H9 (cell line): ENCODE data around the gene NUP205. TPM values are rescaled to one million over a fixed set of nuclear protein-coding genes. Genes with fewer than 3 reads are reported as not detected.

Experiments
- DNase-seq: peaks from one replicate; pipeline ENCODE4 v3.0.0-alpha.2; 2017
- H2AFZ ChIP-seq: one replicate; pipeline ENCODE4 v1.6.1; 2013; ENCODE audit warnings: mild to moderate bottlenecking, low read length, control low read depth, moderate library complexity
- H2AK5ac ChIP-seq: 2 replicates; pipeline ENCODE4 v1.6.1; 2013; ENCODE audit warnings: low read length, control low read depth, mixed read lengths; ENCODE audit not compliant: insufficient read length
- H2BK120ac ChIP-seq: one replicate; pipeline ENCODE4 v1.6.1; 2013; ENCODE audit warnings: low read depth, mild to moderate bottlenecking, low read length, control low read depth, inconsistent platforms; ENCODE audit not compliant: poor library complexity, severe bottlenecking
- H2BK12ac ChIP-seq: 2 replicates; pipeline ENCODE4 v1.6.1; 2013; ENCODE audit warnings: low read length, control low read depth, mixed read lengths, low read depth; ENCODE audit not compliant: insufficient read length
- H2BK15ac ChIP-seq: 2 replicates; pipeline ENCODE4 v1.6.1; 2013; ENCODE audit warnings: low read depth, low read length, control low read depth
- H2BK20ac ChIP-seq: one replicate; pipeline ENCODE4 v1.6.1; 2013; ENCODE audit warnings: low read depth, mild to moderate bottlenecking, low read length, control low read depth, inconsistent platforms; ENCODE audit not compliant: poor library complexity, severe bottlenecking
- H2BK5ac ChIP-seq: 2 replicates; pipeline ENCODE4 v1.6.1; 2013; ENCODE audit warnings: low read length, control low read depth, mixed read lengths; ENCODE audit not compliant: insufficient read length
- H3K14ac ChIP-seq: 2 replicates; pipeline ENCODE4 v1.6.1; 2013; ENCODE audit warnings: low read length, control low read depth; ENCODE audit not compliant: insufficient read depth
- H3K18ac ChIP-seq: 2 replicates; pipeline ENCODE4 v1.6.1; 2013; ENCODE audit warnings: low read depth, mild to moderate bottlenecking, mixed read lengths, low read length, control low read depth; ENCODE audit not compliant: insufficient read length
- H3K23ac ChIP-seq: 2 replicates; pipeline ENCODE4 v1.6.1; 2013; ENCODE audit warnings: low read length, control low read depth, mixed read lengths, low read depth; ENCODE audit not compliant: insufficient read length
- H3K23me2 ChIP-seq: 2 replicates; pipeline ENCODE4 v1.6.1; 2013; ENCODE audit warnings: low read depth, mild to moderate bottlenecking, mixed read lengths, low read length, control low read depth; ENCODE audit not compliant: insufficient read length, poor library complexity, severe bottlenecking
- H3K27ac ChIP-seq: 2 replicates; pipeline ENCODE4 v1.5.1; 2013; ENCODE audit warnings: low read length, control low read depth, mixed read lengths, low read depth; ENCODE audit not compliant: insufficient read length
- H3K27me3 ChIP-seq: 2 replicates; pipeline ENCODE4 v1.6.1; 2013; ENCODE audit warnings: low read length, control low read depth, inconsistent platforms; ENCODE audit not compliant: insufficient read depth
- H3K4ac ChIP-seq: 2 replicates; pipeline ENCODE4 v1.6.1; 2013; ENCODE audit warnings: low read depth, mild to moderate bottlenecking, control low read depth, inconsistent platforms, low read length, moderate library complexity
- H3K4me1 ChIP-seq: 2 replicates; pipeline ENCODE4 v1.6.1; 2013; ENCODE audit warnings: low read length, control low read depth, inconsistent platforms; ENCODE audit not compliant: insufficient read depth
- H3K4me2 ChIP-seq: 2 replicates; pipeline ENCODE4 v1.6.1; 2013; ENCODE audit warnings: low read length, control low read depth, mixed read lengths; ENCODE audit not compliant: insufficient read length, insufficient read depth
- H3K56ac ChIP-seq: 2 replicates; pipeline ENCODE4 v1.6.1; 2013; ENCODE audit warnings: low read depth, mild to moderate bottlenecking, mixed read lengths, low read length, control low read depth; ENCODE audit not compliant: insufficient read length
- H3K79me1 ChIP-seq: 2 replicates; pipeline ENCODE4 v1.6.1; 2013; ENCODE audit warnings: low read depth, mild to moderate bottlenecking, moderate library complexity, low read length, control low read depth, inconsistent platforms; ENCODE audit not compliant: insufficient read depth, poor library complexity, severe bottlenecking
- H3K79me2 ChIP-seq: 2 replicates; pipeline ENCODE4 v1.6.1; 2013; ENCODE audit warnings: low read length, control low read depth, inconsistent platforms; ENCODE audit not compliant: insufficient read depth
- H3K9ac ChIP-seq: 2 replicates; pipeline ENCODE4 v1.6.1; 2013; ENCODE audit warnings: low read length, control low read depth, mixed read lengths; ENCODE audit not compliant: insufficient read length; ENCODE audit errors: extremely low read depth
- H3K9me3 ChIP-seq: one replicate; pipeline ENCODE4 v1.6.1; 2013; ENCODE audit warnings: low read depth, low read length, inconsistent platforms; ENCODE audit not compliant: control insufficient read depth
- H3T11ph ChIP-seq: one replicate; pipeline ENCODE4 v1.6.1; 2013; ENCODE audit warnings: mild to moderate bottlenecking, low read length, control low read depth, inconsistent platforms
- H4K20me1 ChIP-seq: one replicate; pipeline ENCODE4 v1.6.1; 2013; ENCODE audit not compliant: control insufficient read depth, insufficient read length, insufficient read depth
- H4K5ac ChIP-seq: 2 replicates; pipeline ENCODE4 v1.6.1; 2013; ENCODE audit warnings: low read depth, mild to moderate bottlenecking, mixed read lengths, low read length, control low read depth; ENCODE audit not compliant: insufficient read length
- H4K8ac ChIP-seq: replicated peaks from 2 replicates; pipeline ENCODE4 v1.6.1; 2013; ENCODE audit warnings: low read length, control low read depth, mixed read lengths, low read depth; ENCODE audit not compliant: insufficient read length
- H4K91ac ChIP-seq: 2 replicates; pipeline ENCODE4 v1.6.1; 2013; ENCODE audit warnings: low read depth, mild to moderate bottlenecking, moderate library complexity, mixed read lengths, low read length, control low read depth; ENCODE audit not compliant: insufficient read length
- H3K27ac Mint-ChIP-seq, 3 experiments: 2 replicates in 2 of 3; 3 replicates in 1 of 3; pipeline ENCODE4 v1.8.0; 2020 to 2021; ENCODE audit warnings: mixed read lengths in 3 of 3, mild to moderate bottlenecking in 1 of 3, moderate library complexity in 1 of 3
- H3K27me3 Mint-ChIP-seq: 2 replicates; pipeline ENCODE4 v1.8.0; 2021; ENCODE audit warnings: low read depth, mild to moderate bottlenecking, moderate library complexity, mixed read lengths
- H3K36me3 Mint-ChIP-seq, 3 experiments: 2 replicates in 2 of 3; 3 replicates in 1 of 3; pipeline ENCODE4 v1.8.0; 2020 to 2021; ENCODE audit warnings: low read depth in 3 of 3, mixed read lengths in 3 of 3; ENCODE audit not compliant: insufficient read depth in 1 of 3
- H3K4me1 Mint-ChIP-seq, 2 experiments: 2 replicates each; pipeline ENCODE4 v1.8.0; 2020; ENCODE audit warnings: mixed read lengths in 2 of 2
- H3K4me3 Mint-ChIP-seq, 2 experiments: 2 replicates in 1 of 2; 3 replicates in 1 of 2; pipeline ENCODE4 v1.8.0; 2020 to 2021; ENCODE audit warnings: mild to moderate bottlenecking in 2 of 2, mixed read lengths in 2 of 2, moderate library complexity in 1 of 2
- H3K9me3 Mint-ChIP-seq, 2 experiments: 2 replicates in 1 of 2; 3 replicates in 1 of 2; pipeline ENCODE4 v1.8.0; 2020; ENCODE audit warnings: mild to moderate bottlenecking in 2 of 2, mixed read lengths in 2 of 2, moderate library complexity in 1 of 2
- WGBS: extraction: QIAGEN DNeasy Blood & Tissue Kit; methylation state at CpG from one replicate; pipeline ENCODE4 v1.1.7; 2013; ENCODE audit warnings: missing lambda C conversion rate, low lambda C conversion rate, mixed read lengths; ENCODE audit not compliant: insufficient read length; ENCODE audit errors: extremely low coverage; 5-methylcytosine and 5-hydroxymethylcytosine counted together
- total RNA-seq: library from RNA; stranded (reverse); gene quantifications from 2 replicates; pipeline ENCODE4 v1.2.1, GENCODE V29; 2021
- TF ChIP-seq, protein P1 (sequence below): fragments of 200-600 bp; sonication (generic); conservative IDR thresholded peaks from 3 replicates; pipeline ENCODE4 v1.8.0; 2021; ENCODE audit warnings: antibody characterized with exemption, mild to moderate bottlenecking

Gene NUP205
- total RNA-seq, 1 experiment from 2014 or later = 158 TPM

DNA sequence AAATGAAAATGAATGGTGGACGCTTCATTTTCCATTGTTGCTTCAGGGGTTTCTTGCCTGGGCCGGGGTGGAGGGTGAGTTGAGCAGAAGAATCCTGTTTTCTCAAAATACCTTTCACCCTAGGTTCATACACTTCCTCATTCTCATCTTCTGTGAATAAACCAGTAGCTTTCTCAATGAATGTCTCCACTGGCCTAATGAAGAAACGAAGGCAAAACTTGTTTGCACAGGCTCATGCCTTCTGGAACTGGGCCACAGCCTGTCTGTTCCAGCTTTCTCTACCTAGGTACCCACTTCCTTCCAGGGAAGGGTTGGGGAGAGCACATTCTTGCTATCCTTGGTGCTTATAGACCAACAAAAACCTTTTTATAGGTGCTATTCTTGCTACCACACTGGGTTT lies 125.9 kb downstream of the NUP205 start:
- no peak overlapping the region for H4K91ac ChIP-seq
- no peaks in the 10 kb centered on the region for H4K20me1 ChIP-seq
- H3K79me1 ChIP-seq = no peaks in the 10 kb centered on the region
- H3T11ph ChIP-seq = no peak overlapping the region
- peaks cover 0 to 6% of the 10 kb centered on the region in 2 experiments; a peak in 1 of 4 replicates for H3K4me1 Mint-ChIP-seq
- no peak overlapping the region for H2AK5ac ChIP-seq
- no peak overlapping the region for H2BK12ac ChIP-seq
- no peak overlapping the region for H4K8ac ChIP-seq
- H3K56ac ChIP-seq = no peak overlapping the region
- H2BK15ac ChIP-seq = no peak overlapping the region
- H3K14ac ChIP-seq = no peak overlapping the region
- H3K4ac ChIP-seq = no peak overlapping the region
- H3K27ac Mint-ChIP-seq = no peak overlapping the region
- no peak overlapping the region for H2BK20ac ChIP-seq
- H3K36me3 Mint-ChIP-seq = peaks cover 0 to 15% (median 9%) of the 10 kb centered on the region in 3 experiments; a peak in 4 of 7 replicates
- H3K27me3 ChIP-seq = no peaks in the 10 kb centered on the region
- TF ChIP-seq, protein P1, sequence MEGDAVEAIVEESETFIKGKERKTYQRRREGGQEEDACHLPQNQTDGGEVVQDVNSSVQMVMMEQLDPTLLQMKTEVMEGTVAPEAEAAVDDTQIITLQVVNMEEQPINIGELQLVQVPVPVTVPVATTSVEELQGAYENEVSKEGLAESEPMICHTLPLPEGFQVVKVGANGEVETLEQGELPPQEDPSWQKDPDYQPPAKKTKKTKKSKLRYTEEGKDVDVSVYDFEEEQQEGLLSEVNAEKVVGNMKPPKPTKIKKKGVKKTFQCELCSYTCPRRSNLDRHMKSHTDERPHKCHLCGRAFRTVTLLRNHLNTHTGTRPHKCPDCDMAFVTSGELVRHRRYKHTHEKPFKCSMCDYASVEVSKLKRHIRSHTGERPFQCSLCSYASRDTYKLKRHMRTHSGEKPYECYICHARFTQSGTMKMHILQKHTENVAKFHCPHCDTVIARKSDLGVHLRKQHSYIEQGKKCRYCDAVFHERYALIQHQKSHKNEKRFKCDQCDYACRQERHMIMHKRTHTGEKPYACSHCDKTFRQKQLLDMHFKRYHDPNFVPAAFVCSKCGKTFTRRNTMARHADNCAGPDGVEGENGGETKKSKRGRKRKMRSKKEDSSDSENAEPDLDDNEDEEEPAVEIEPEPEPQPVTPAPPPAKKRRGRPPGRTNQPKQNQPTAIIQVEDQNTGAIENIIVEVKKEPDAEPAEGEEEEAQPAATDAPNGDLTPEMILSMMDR = no peak
- H3K9ac ChIP-seq = no peak overlapping the region
- no peak overlapping the region for H3K27ac ChIP-seq
- H4K5ac ChIP-seq = no peak overlapping the region
- WGBS = no CpG with 5 or more reads among the region's 3 CpGs
- H3K23ac ChIP-seq = no peak overlapping the region
- H3K27me3 Mint-ChIP-seq = no peaks in the 10 kb centered on the region
- H2AFZ ChIP-seq = no peak overlapping the region
- H2BK5ac ChIP-seq = no peak overlapping the region
- no peak overlapping the region for H3K4me3 Mint-ChIP-seq
- no peak for DNase-seq
- H2BK120ac ChIP-seq = no peak overlapping the region
- H3K23me2 ChIP-seq = no peaks in the 10 kb centered on the region
- H3K9me3 ChIP-seq = no peaks in the 10 kb centered on the region
- no peak overlapping the region for H3K18ac ChIP-seq
- no peaks in the 10 kb centered on the region for H3K9me3 Mint-ChIP-seq
- H3K4me2 ChIP-seq = no peak overlapping the region
- H3K4me1 ChIP-seq = no peaks in the 10 kb centered on the region; the same call in 1 of the 2 replicates
- no peaks in the 10 kb centered on the region for H3K79me2 ChIP-seq
